Naive thymus-derived CD4-positive, alpha-beta T cell (primary cell): ENCODE results near the gene MYO5C. TPM values are rescaled to one million over a fixed set of nuclear protein-coding genes. Genes with fewer than 3 reads are reported as not detected.

Experiments used
- ATAC-seq: fragments of 150-1000 bp; cut with Tn5 transposase; 2 replicates; pipeline ENCODE4 v1.10.0; 2021; ENCODE audit warnings: mild to moderate bottlenecking, moderate library complexity
- CTCF ChIA-PET: fragments of 350-600 bp; sonication (Branson Sonifier 250); formaldehyde crosslinking; loops from one replicate; lab custom pipeline; 2021; ENCODE audit warnings: antibody characterized with exemption; lab: Charles Lee
- POLR2A ChIA-PET: fragments of 350-600 bp; sonication (Branson Sonifier 250); formaldehyde crosslinking; loops from one replicate; lab custom pipeline; 2021; ENCODE audit warnings: antibody characterized with exemption, inconsistent platforms; lab: Charles Lee
- DNase-seq, 9 donors: peaks; one replicate each; pipeline versions ENCODE4 v3.0.0 to v3.0.0-alpha.2; 2020 to 2022; ENCODE audit warnings: mixed read lengths in 1 of 9
- H3K27ac ChIP-seq: one replicate; pipeline ENCODE4 v1.7.0; 2013; ENCODE audit warnings: mild to moderate bottlenecking, low read depth, low read length, moderate library complexity
- H3K27me3 ChIP-seq, 2 donors: one replicate each; pipeline ENCODE4 v1.7.0; 2013; ENCODE audit warnings: low read length in 2 of 2, mild to moderate bottlenecking in 2 of 2, moderate library complexity in 2 of 2; ENCODE audit not compliant: control insufficient read depth in 2 of 2, insufficient read depth in 2 of 2
- H3K36me3 ChIP-seq, 3 experiments: 1 replicate in 2 of 3; 2 replicates in 1 of 3; pipeline ENCODE4 v1.7.0; 2013; ENCODE audit warnings: low read length in 3 of 3, mild to moderate bottlenecking in 3 of 3, moderate library complexity in 1 of 3; ENCODE audit not compliant: insufficient read depth in 3 of 3, control insufficient read depth in 2 of 3
- H3K4me1 ChIP-seq, 2 donors: one replicate each; pipeline ENCODE4 v1.7.0; 2013; ENCODE audit warnings: low read length in 2 of 2, mild to moderate bottlenecking in 2 of 2, moderate library complexity in 1 of 2; ENCODE audit not compliant: control insufficient read depth in 2 of 2, insufficient read depth in 2 of 2
- H3K4me3 ChIP-seq: 2 replicates; pipeline ENCODE4 v1.7.0; 2013; ENCODE audit warnings: mild to moderate bottlenecking, low read length
- H3K9me3 ChIP-seq, 3 experiments: 1 replicate in 2 of 3; 2 replicates in 1 of 3; pipeline ENCODE4 v1.7.0; 2013; ENCODE audit warnings: low read length in 3 of 3; ENCODE audit not compliant: control insufficient read depth in 2 of 3
- H3K27ac Mint-ChIP-seq, 9 donors: one replicate each; pipeline ENCODE4 v1.8.0; 2020 to 2022; ENCODE audit warnings: mixed read lengths in 9 of 9, mild to moderate bottlenecking in 8 of 9, moderate library complexity in 5 of 9, inconsistent platforms in 2 of 9
- H3K27me3 Mint-ChIP-seq, 5 donors: one replicate each; pipeline ENCODE4 v1.8.0; 2021 to 2022; ENCODE audit warnings: mixed read lengths in 5 of 5, mild to moderate bottlenecking in 1 of 5
- H3K36me3 Mint-ChIP-seq, 5 donors: one replicate each; pipeline ENCODE4 v1.8.0; 2020 to 2022; ENCODE audit warnings: mixed read lengths in 5 of 5, mild to moderate bottlenecking in 3 of 5, inconsistent platforms in 1 of 5
- H3K4me1 Mint-ChIP-seq, 7 donors: one replicate each; pipeline ENCODE4 v1.8.0; 2020 to 2022; ENCODE audit warnings: mixed read lengths in 7 of 7, mild to moderate bottlenecking in 3 of 7, inconsistent platforms in 1 of 7
- H3K4me3 Mint-ChIP-seq, 10 donors: one replicate each; pipeline ENCODE4 v1.8.0; 2020 to 2022; ENCODE audit warnings: mild to moderate bottlenecking in 10 of 10, mixed read lengths in 10 of 10, moderate library complexity in 6 of 10, inconsistent platforms in 2 of 10
- H3K9me3 Mint-ChIP-seq, 11 donors: one replicate each; pipeline ENCODE4 v1.8.0; 2020 to 2022; ENCODE audit warnings: mixed read lengths in 11 of 11, mild to moderate bottlenecking in 4 of 11, inconsistent platforms in 1 of 11, moderate library complexity in 1 of 11
- intact Hi-C, 2 donors: fragments of 100-400 bp; cut with micrococcal nuclease; formaldehyde crosslinking; loops; one replicate each; pipeline ENCODE4 v1.15.1; 2023
- polyA plus RNA-seq, 2 donors: library from polyadenylated mRNA; unstranded; fragments of 300-500 nt; fragmentation: Illumina TruSeq; gene quantifications; one replicate each; pipeline ENCODE4 v1.2.3, GENCODE V29; 2021
- total RNA-seq, 6 experiments: library from RNA in 5 of 6; stranded (reverse) in 5 of 6; gene quantifications; 1 replicate in 5 of 6; 2 replicates in 1 of 6; pipeline ENCODE4 v1.2.3 and lab custom pipeline; 2021 to 2026

MYO5C gene
- total and polyA plus RNA-seq, 7 experiments from 2014 or later = 0.19 to 1.3 (median 0.31) TPM; not detected in 1

DNA sequence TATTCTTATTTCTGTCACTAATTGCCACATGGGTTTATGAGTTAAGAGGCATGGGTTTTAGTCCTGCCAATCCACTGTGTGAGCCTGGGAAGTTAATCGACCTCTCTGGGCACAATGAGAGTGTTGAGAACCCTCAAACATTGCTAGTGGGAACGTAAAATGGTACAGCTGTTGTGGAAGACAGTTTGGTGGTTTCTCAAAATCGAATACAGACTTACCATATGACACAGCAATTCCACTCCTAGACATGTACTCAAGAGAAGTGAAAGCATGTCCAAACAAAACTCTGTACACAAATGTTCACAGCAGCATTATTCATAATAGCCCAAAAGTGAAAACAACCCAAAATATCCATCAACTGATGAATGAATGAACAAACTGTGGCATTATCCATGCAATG lies 98.7 kb downstream of the MYO5C start:
- intact Hi-C loops = no loop called here
- no peaks in the 10 kb centered on the region for H3K4me1 Mint-ChIP-seq
- H3K27ac Mint-ChIP-seq = no peak overlapping the region
- peaks cover 0 to 18% (median 0%) of the 10 kb centered on the region in 5 donors for H3K27me3 Mint-ChIP-seq
- Histone ChIP-seq H3K36me3 (no peaks in the 10 kb centered on the region), H3K9me3 (no peaks in the 10 kb centered on the region), H3K27me3 (no peaks in the 10 kb centered on the region), H3K27ac (no peak overlapping the region), H3K4me3 (no peak overlapping the region), H3K4me1 (no peaks in the 10 kb centered on the region)
- DNase-seq (no peak), ATAC-seq (no peak)
- H3K4me3 Mint-ChIP-seq = no peak overlapping the region
- CTCF ChIA-PET = no interaction called here
- H3K36me3 Mint-ChIP-seq = peaks cover 0 to 3% (median 0%) of the 10 kb centered on the region in 5 donors
- no peaks in the 10 kb centered on the region for H3K9me3 Mint-ChIP-seq
- POLR2A ChIA-PET = no interaction called here

- intact Hi-C loops = no loop called here
- CTCF ChIA-PET = interaction anchor here (0.7 to 1.3 kb wide), 3 partner anchors 9 to 31 kb away, joined by 4 to 5 read pairs (median 4); no protein-coding TSS in a partner anchor
- Histone ChIP-seq H3K9me3 (no peaks in the 10 kb centered on the region), H3K27me3 (no peaks in the 10 kb centered on the region), H3K4me1 (no peaks in the 10 kb centered on the region), H3K27ac (no peak overlapping the region), H3K36me3 (no peaks in the 10 kb centered on the region), H3K4me3 (no peak overlapping the region)
- Mint-ChIP-seq H3K27me3 (peaks cover 0 to 9% (median 0%) of the 10 kb centered on the region in 5 donors), H3K4me1 (no peaks in the 10 kb centered on the region), H3K36me3 (peaks cover 0 to 3% (median 0%) of the 10 kb centered on the region in 5 donors), H3K4me3 (no peak overlapping the region), H3K27ac (no peak overlapping the region), H3K9me3 (no peaks in the 10 kb centered on the region)
- DNase-seq = no peak
- ATAC-seq = no peak
- POLR2A ChIA-PET = no interaction called here
These were observed 101.8 kb downstream of the MYO5C start for GRCh38 chr15:52193791-52194190.

- CTCF ChIA-PET = interaction anchor here (0.7 to 1.3 kb wide), 3 partner anchors 9 to 30 kb away, joined by 4 to 5 read pairs (median 4); no protein-coding TSS in a partner anchor
- ATAC-seq (no peak), DNase-seq (no peak)
- H3K9me3 ChIP-seq = no peaks in the 10 kb centered on the region
- H3K4me3 ChIP-seq = no peak overlapping the region
- H3K36me3 ChIP-seq = no peaks in the 10 kb centered on the region
- no peaks in the 10 kb centered on the region for H3K27me3 ChIP-seq
- H3K4me1 ChIP-seq = no peaks in the 10 kb centered on the region
- Mint-ChIP-seq H3K36me3 (peaks cover 0 to 3% (median 0%) of the 10 kb centered on the region in 5 donors), H3K27me3 (peaks cover 0 to 9% (median 0%) of the 10 kb centered on the region in 5 donors), H3K27ac (no peak overlapping the region), H3K4me3 (no peak overlapping the region), H3K9me3 (no peaks in the 10 kb centered on the region), H3K4me1 (no peaks in the 10 kb centered on the region)
- POLR2A ChIA-PET = no interaction called here
- intact Hi-C loops = no loop called here
- H3K27ac ChIP-seq = no peak overlapping the region
These were observed 102.3 kb downstream of the MYO5C start for GRCh38 chr15:52193321-52193720.

GRCh38 chr15:52191207-52191606 lies 104.4 kb downstream of the MYO5C start, which contains the start of gene GNB5:
Gene GNB5, minus strand, starts transcription at chr15:52191392. Its CDS starts 6,716 bp downstream, at chr15:52184676.
- H3K4me3 Mint-ChIP-seq = no peak within 1 kb of the TSS
- ChIA-PET CTCF (interaction anchor here (1.3 kb wide), 1 partner anchor 17 kb away, joined by 3 read pairs; no protein-coding TSS in a partner anchor), POLR2A (interaction anchor here (0.5 kb wide), 1 partner anchor 279 kb away, joined by 3 read pairs; no protein-coding TSS in a partner anchor)
- no peaks in the 10 kb centered on the region for H3K36me3 ChIP-seq
- no peaks in the 10 kb centered on the region for H3K36me3 Mint-ChIP-seq
- intact Hi-C loops = no loop called here
- H3K4me3 ChIP-seq = no peak within 1 kb of the TSS
- H3K27me3 Mint-ChIP-seq = peaks cover 0 to 9% (median 0%) of the 10 kb centered on the region in 5 donors
- H3K27me3 ChIP-seq = no peaks in the 10 kb centered on the region
- DNase-seq (no peak), ATAC-seq (no peak)
- H3K27ac ChIP-seq = no peak within 1 kb of the TSS
- no peaks in the 10 kb centered on the region for H3K9me3 Mint-ChIP-seq
- no peaks in the 10 kb centered on the region for H3K4me1 ChIP-seq
- H3K9me3 ChIP-seq = no peaks in the 10 kb centered on the region
- no peaks in the 10 kb centered on the region for H3K4me1 Mint-ChIP-seq
- no peak within 1 kb of the TSS for H3K27ac Mint-ChIP-seq

DNA sequence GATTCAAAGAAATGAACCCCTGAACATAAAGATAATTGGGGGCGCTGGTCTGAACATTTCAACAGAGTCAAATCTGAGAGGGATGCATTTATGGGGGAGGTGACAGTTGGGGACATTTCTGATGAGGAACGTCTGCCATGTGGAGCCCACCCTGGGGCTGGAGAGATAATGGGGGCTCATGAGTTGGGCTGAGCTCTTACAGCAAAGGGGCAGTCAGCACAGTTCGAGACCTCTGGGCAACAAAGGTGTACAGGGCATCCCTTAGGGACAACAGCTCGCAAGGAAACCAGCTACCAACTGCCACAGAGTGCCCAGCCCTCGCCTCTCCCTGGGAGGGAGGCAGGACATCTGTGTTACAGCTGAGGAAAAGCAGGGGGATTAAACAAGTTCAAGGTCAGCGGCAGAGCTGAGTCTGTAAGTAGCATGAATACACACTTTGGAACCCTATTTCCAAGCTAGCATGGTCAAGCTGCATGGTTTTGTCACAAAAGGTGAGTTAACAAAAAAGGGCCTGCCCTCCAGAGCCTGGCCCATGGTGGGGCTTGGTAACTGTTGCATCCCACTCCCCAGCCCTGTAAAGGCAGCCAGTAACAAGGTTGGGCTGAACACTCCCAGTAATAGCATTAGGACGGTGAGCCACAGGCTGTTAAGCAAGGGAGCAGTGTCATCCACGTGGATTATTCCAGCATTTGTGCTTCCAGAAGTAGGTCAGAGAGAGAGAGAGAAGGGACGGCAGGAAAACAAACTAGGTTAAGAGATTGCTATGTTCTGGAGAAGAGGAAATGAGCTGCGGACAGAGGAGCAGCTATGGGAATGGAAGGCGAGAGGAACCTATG lies 108.7 kb downstream of the MYO5C start:
- ChIA-PET POLR2A (interaction anchor here (1.4 kb wide), 1 partner anchor 36 kb away, joined by 3 read pairs; no protein-coding TSS in a partner anchor), CTCF (interaction anchor here (0.7 to 1.0 kb wide), 2 partner anchors 38 to 203 kb away, joined by 3 to 4 read pairs; no protein-coding TSS in a partner anchor)
- peaks cover 0 to 8% (median 4%) of the 10 kb centered on the region in 7 donors for H3K4me1 Mint-ChIP-seq

GRCh38 chr15:52185151-52185561 lies 110.4 kb downstream of the MYO5C start:
- H3K4me1 Mint-ChIP-seq = peaks cover 4 to 19% (median 13%) of the 10 kb centered on the region in 7 donors
- H3K36me3 Mint-ChIP-seq = peaks cover 0 to 5% (median 0%) of the 10 kb centered on the region in 5 donors
- Histone ChIP-seq H3K4me1 (peaks cover 7 to 15% of the 10 kb centered on the region in 2 donors), H3K4me3 (no peak overlapping the region), H3K36me3 (no peaks in the 10 kb centered on the region), H3K27me3 (no peaks in the 10 kb centered on the region), H3K9me3 (no peaks in the 10 kb centered on the region), H3K27ac (no peak overlapping the region)
- H3K27ac Mint-ChIP-seq = no peak overlapping the region
- DNase-seq (no peak), ATAC-seq (no peak)
- POLR2A ChIA-PET = interaction anchor here (0.5 to 1.4 kb wide), 3 partner anchors 17 to 42 kb away, joined by 3 to 4 read pairs (median 3); no protein-coding TSS in a partner anchor
- no peak overlapping the region for H3K4me3 Mint-ChIP-seq
- H3K9me3 Mint-ChIP-seq = peaks cover 0 to 1% (median 0%) of the 10 kb centered on the region in 11 donors
- H3K27me3 Mint-ChIP-seq = no peaks in the 10 kb centered on the region
- intact Hi-C loops = no loop called here
- CTCF ChIA-PET = interaction anchor here (1.0 kb wide), 1 partner anchor 40 kb away, joined by 4 read pairs; no protein-coding TSS in a partner anchor

More for the DNA sequence above, 108.7 kb downstream of the MYO5C start:
- H3K36me3 Mint-ChIP-seq = peaks cover 0 to 5% (median 0%) of the 10 kb centered on the region in 5 donors
- peak overlapping the region in 1 of 9 donors; percentile 17 for H3K27ac Mint-ChIP-seq
- H3K4me3 Mint-ChIP-seq = no peak overlapping the region
- Histone ChIP-seq H3K9me3 (no peaks in the 10 kb centered on the region), H3K27me3 (no peaks in the 10 kb centered on the region), H3K27ac (no peak overlapping the region), H3K36me3 (no peaks in the 10 kb centered on the region), H3K4me3 (no peak overlapping the region), H3K4me1 (peaks cover 0 to 4% of the 10 kb centered on the region in 2 donors)
- H3K27me3 Mint-ChIP-seq = no peaks in the 10 kb centered on the region
- ATAC-seq = no peak
- peaks cover 0 to 1% (median 0%) of the 10 kb centered on the region in 11 donors for H3K9me3 Mint-ChIP-seq
- DNase-seq = no peak
- intact Hi-C loops = no loop called here
